H1 (cell line): ENCODE data around the gene TMCO2. TPM values are rescaled to one million over a fixed set of nuclear protein-coding genes. Genes with fewer than 3 reads are reported as not detected.

Experiments used
- CHD1 ChIP-seq: IDR thresholded peaks from 2 replicates; pipeline ENCODE4 v1.6.1; 2012; ENCODE audit warnings: low read depth, low read length, improper control_type of control experiment
- RXRA ChIP-seq: IDR thresholded peaks from 2 replicates; pipeline ENCODE4 v1.6.1; 2011; ENCODE audit warnings: low read depth, mild to moderate bottlenecking, low read length, moderate library complexity; ENCODE audit not compliant: insufficient read depth
- SP2 ChIP-seq: IDR thresholded peaks from 2 replicates; pipeline ENCODE4 v1.6.1; 2012; ENCODE audit warnings: mild to moderate bottlenecking, low read length, inconsistent platforms
- SRF ChIP-seq: IDR thresholded peaks from 2 replicates; pipeline ENCODE4 v1.6.1; 2011; ENCODE audit warnings: mild to moderate bottlenecking, low read depth, low read length, moderate library complexity
- polyA plus RNA-seq, 7 experiments: library from polyadenylated mRNA; depleted of rRNA in 3 of 7; stranded (reverse) in 5 of 7; unstranded in 2 of 7; fragments of >200 nt in 5 of 7; fragments of 200-250 nt in 2 of 7; gene quantifications; 1 replicate in 5 of 7; 2 replicates in 1 of 7; 4 replicates in 1 of 7; pipeline versions ENCODE4 v1.2.1 to v1.2.3, GENCODE V29; 2011 to 2013; ENCODE audit warnings: missing spikeins in 2 of 7, mixed read lengths in 2 of 7
- total RNA-seq: library from RNA; stranded (reverse); fragmentation: NEBNext Ultra II Directional; extraction: Animal tissue kit (Norgen Biotek cat#: 25700); gene quantifications from 2 replicates; pipeline ENCODE4 v1.2.1, GENCODE V29; 2021

Gene TMCO2
- total and polyA plus RNA-seq, 2 of the 8 experiments (the other 6 are each of a cell fraction or from before 2014, with no cell fraction given), result not detected

GRCh38 chr1:40266786-40267535, 19.2 kb downstream of the TMCO2 start (continued):
- TF ChIP-seq RXRA (no peak), CHD1 (no peak), SP2 (no peak), SRF (no peak)
